ENCODE data around the gene IMPA2.

DNA sequence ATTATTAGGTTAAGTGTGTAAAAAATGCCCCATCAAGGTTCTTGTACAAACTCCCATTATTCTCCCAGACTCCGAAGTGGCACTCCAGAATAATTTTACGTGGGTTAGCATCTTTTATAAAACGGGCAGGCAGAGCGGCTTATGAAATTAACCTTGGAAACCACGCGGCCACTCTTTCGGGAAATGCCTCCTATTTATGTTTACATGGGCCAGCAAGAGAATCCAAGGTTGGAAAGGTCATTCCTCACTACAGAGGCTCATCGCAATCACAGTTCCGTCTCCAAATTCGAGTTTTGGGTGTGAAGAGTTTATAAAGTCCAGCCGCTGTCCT, 1.2 kb upstream of the IMPA2 start:
- TF ChIP-seq, protein P1, sequence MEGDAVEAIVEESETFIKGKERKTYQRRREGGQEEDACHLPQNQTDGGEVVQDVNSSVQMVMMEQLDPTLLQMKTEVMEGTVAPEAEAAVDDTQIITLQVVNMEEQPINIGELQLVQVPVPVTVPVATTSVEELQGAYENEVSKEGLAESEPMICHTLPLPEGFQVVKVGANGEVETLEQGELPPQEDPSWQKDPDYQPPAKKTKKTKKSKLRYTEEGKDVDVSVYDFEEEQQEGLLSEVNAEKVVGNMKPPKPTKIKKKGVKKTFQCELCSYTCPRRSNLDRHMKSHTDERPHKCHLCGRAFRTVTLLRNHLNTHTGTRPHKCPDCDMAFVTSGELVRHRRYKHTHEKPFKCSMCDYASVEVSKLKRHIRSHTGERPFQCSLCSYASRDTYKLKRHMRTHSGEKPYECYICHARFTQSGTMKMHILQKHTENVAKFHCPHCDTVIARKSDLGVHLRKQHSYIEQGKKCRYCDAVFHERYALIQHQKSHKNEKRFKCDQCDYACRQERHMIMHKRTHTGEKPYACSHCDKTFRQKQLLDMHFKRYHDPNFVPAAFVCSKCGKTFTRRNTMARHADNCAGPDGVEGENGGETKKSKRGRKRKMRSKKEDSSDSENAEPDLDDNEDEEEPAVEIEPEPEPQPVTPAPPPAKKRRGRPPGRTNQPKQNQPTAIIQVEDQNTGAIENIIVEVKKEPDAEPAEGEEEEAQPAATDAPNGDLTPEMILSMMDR (conservative IDR thresholded peaks at IDR 0.05; ENCODE audit: low read depth, low read length): no peak
- TF ChIP-seq EZH2 (IDR thresholded peaks at IDR 0.05; ENCODE audit: borderline replicate concordance, low read depth, low read length, poor library complexity, severe bottlenecking): no peak

Data from A673 (cell line).